ENCODE data around the gene DIO3. TPM values are rescaled to one million over a fixed set of nuclear protein-coding genes. Genes with fewer than 3 reads are reported as not detected.

DIO3 gene
- total RNA-seq, 1 donor from 2014 or later, result 0.67 TPM

DNA sequence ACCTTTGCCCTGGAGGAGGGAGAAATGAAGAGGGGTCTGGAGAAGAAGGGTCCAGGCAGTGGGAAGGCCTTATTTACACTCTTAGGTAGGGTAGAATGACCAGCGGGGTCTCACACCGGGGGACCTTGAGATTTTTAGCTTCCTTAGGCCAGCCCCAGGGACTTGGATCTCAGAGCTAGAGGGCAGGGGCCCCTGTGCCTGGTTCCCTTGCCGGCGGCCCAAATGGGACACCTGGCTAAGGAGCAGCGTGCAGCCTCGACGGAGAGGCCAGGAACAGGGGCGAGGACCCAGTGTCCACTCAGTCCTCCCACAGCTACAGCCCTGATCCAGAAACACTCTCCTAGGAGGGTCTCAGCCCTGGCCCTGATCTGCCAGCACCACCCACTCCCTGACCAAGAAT, 41.8 kb downstream of the DIO3 start:
- TF ChIP-seq, protein P1, sequence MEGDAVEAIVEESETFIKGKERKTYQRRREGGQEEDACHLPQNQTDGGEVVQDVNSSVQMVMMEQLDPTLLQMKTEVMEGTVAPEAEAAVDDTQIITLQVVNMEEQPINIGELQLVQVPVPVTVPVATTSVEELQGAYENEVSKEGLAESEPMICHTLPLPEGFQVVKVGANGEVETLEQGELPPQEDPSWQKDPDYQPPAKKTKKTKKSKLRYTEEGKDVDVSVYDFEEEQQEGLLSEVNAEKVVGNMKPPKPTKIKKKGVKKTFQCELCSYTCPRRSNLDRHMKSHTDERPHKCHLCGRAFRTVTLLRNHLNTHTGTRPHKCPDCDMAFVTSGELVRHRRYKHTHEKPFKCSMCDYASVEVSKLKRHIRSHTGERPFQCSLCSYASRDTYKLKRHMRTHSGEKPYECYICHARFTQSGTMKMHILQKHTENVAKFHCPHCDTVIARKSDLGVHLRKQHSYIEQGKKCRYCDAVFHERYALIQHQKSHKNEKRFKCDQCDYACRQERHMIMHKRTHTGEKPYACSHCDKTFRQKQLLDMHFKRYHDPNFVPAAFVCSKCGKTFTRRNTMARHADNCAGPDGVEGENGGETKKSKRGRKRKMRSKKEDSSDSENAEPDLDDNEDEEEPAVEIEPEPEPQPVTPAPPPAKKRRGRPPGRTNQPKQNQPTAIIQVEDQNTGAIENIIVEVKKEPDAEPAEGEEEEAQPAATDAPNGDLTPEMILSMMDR (IDR thresholded peaks at IDR 0.05), result no peak
- Histone ChIP-seq H3K27me3 (peaks cover 7% of the 10 kb centered on the region), H3K4me3 (no peak overlapping the region), H3K27ac (no peak overlapping the region), H3K4me1 (no peaks in the 10 kb centered on the region), H3K36me3 (no peaks in the 10 kb centered on the region), H3K9me3 (no peaks in the 10 kb centered on the region)
- ATAC-seq (no peak), DNase-seq (no peak)
- intact Hi-C loops (cut with DNase I), result no loop called here

DNA sequence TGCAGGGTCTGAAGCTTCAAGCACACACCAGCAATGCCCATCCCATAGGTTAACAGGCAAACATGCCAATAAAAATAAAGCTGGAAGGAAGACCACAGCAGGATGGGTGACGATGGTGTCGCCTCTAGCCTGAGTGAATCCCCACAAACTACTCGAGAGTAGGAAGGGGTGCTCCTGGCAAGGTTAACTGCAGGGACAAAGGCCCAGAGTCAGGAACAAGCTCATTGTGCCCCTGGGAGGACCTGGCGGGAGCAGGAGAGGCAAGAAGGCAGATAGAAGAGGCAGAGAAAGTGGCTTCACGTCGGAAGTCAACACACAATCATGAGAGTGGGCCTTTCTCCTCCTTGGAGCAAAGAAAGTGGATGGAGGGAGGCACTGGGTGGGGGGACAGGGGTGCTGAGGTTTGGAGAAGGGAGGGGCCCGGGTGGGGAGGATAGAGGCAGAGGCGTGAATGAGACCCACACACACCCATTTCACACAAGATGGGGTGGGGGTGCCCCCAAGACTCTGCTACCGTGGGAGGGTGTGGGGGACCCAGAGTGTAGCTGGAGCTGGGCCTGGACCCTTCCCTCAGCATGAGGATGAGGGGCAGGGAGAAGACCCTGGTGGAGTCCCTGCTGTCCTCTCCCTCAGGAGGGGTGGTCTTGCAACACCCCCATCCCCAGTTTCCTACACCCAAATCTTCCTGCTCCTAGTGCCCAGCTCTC, 43.1 kb downstream of the DIO3 start:
- no peak for DNase-seq
- no peaks in the 10 kb centered on the region for H3K36me3 ChIP-seq

DNA sequence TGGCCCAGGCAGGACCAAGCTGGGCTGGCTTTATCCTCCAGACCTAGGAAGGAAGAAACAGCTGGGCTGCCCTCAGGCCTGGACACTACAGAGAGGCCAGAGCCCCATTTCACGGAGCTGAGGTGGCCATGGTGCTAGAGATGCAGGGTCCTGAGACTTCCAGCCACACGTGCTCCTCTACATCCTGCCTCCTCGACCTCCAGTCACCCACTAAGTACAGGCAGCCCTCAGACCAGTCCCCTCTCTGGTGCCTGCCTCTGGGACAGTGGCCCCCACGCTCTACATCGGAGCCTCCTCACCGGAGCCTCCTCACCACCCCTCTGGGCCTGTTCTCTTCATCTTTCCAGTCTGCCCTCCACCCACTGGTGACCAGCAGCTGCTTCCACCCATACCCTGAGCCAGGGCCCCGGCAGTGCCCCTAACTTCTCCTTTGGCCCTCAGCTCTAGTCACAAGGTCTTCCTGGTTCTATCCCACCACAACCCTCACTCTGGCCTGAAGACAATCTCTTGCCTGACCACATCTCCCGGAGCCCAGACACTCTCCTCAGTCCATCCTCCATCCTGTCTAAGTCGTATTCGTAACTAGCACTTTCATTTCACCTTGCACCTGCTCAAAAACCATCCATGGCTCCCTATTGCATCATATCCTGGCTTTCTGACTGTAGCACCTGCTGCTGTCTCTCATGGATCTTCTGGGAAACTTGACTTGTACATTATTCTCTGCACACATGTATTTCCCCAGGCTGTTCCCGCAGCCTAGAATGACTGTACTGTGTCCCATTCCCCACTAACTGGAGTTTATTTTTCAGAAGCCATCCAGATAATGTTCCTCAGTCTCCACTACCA, 43.9 kb downstream of the DIO3 start:
- ATAC-seq, result no peak
- H3K9me3 ChIP-seq, result no peaks in the 10 kb centered on the region
- TF ChIP-seq, protein P1 (IDR thresholded peaks at IDR 0.05), result no peak
- H3K27me3 ChIP-seq, result peaks cover 20% of the 10 kb centered on the region
- H3K36me3 ChIP-seq, result no peaks in the 10 kb centered on the region
- no peak overlapping the region for H3K4me3 ChIP-seq
- DNase-seq, result no peak
- intact Hi-C loops (cut with DNase I), result no loop called here
- no peaks in the 10 kb centered on the region for H3K4me1 ChIP-seq
- H3K27ac ChIP-seq, result no peak overlapping the region

More for the DNA sequence above, 43.1 kb downstream of the DIO3 start:
- intact Hi-C loops (cut with DNase I), result no loop called here
- ATAC-seq, result no peak
- no peak overlapping the region for H3K27ac ChIP-seq
- H3K4me3 ChIP-seq, result no peak overlapping the region
- H3K4me1 ChIP-seq, result no peaks in the 10 kb centered on the region
- H3K9me3 ChIP-seq, result no peaks in the 10 kb centered on the region
- TF ChIP-seq, protein P1 (IDR thresholded peaks at IDR 0.05), result no peak
- peaks cover 13% of the 10 kb centered on the region for H3K27me3 ChIP-seq

DNA sequence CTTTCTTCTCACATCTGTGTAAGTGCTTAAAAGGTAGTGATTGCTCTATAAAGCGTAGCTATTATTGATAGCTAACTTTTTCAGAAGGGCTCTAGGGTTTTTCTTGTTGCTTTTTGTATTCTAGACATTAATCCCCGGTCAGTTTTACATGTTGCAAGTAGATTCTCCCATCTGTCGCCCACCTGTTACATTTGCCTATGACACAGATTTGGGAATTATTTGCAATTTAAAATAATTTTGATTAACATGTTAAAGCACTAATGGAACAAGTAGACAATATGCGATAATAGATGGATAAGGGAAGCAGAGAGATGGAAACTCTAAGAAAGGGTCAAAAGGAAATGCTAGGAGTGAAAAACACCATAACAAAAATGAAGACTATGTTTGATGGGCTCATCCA, 44.5 kb downstream of the DIO3 start:
- H3K9me3 ChIP-seq, result no peaks in the 10 kb centered on the region
- no peak overlapping the region for H3K27ac ChIP-seq
- no peaks in the 10 kb centered on the region for H3K36me3 ChIP-seq
- H3K27me3 ChIP-seq, result peaks cover 27% of the 10 kb centered on the region
- no peak for DNase-seq
- no peaks in the 10 kb centered on the region for H3K4me1 ChIP-seq
- H3K4me3 ChIP-seq, result no peak overlapping the region
- no peak for ATAC-seq
- intact Hi-C loops (cut with DNase I), result no loop called here
- TF ChIP-seq, protein P1 (IDR thresholded peaks at IDR 0.05), result no peak

Other genes with a start within 250 kb of the DIO3 start
- 165 TPM for gene PPP2R5C, start 200.2 kb downstream of the DIO3 start, total RNA-seq

All from upper lobe of right lung (tissue), 1 donor.